Activated CD4-positive, CD25-positive, alpha-beta regulatory T cell treated with anti-CD3 and anti-CD28 coated beads, Interleukin-2, amount 50 U/mL, for 24 hours (primary cell): ENCODE results near the gene TLR9.
A peak's percentile ranks its signal among the peaks of the same experiment; 100 is the strongest.
"Not testable (repeated sequence)": the region's sequence is repeated elsewhere in the genome, so short reads cannot be mapped to it uniquely, and the experiment has no call there.

Source experiments
- ATAC-seq, 2 donors: fragments of 150-1000 bp; cut with Tn5 transposase; one replicate each; pipeline ENCODE4 v1.10.0; 2021; ENCODE audit warnings: mild to moderate bottlenecking in 1 of 2, moderate library complexity in 1 of 2

The TLR9 gene, protein sequence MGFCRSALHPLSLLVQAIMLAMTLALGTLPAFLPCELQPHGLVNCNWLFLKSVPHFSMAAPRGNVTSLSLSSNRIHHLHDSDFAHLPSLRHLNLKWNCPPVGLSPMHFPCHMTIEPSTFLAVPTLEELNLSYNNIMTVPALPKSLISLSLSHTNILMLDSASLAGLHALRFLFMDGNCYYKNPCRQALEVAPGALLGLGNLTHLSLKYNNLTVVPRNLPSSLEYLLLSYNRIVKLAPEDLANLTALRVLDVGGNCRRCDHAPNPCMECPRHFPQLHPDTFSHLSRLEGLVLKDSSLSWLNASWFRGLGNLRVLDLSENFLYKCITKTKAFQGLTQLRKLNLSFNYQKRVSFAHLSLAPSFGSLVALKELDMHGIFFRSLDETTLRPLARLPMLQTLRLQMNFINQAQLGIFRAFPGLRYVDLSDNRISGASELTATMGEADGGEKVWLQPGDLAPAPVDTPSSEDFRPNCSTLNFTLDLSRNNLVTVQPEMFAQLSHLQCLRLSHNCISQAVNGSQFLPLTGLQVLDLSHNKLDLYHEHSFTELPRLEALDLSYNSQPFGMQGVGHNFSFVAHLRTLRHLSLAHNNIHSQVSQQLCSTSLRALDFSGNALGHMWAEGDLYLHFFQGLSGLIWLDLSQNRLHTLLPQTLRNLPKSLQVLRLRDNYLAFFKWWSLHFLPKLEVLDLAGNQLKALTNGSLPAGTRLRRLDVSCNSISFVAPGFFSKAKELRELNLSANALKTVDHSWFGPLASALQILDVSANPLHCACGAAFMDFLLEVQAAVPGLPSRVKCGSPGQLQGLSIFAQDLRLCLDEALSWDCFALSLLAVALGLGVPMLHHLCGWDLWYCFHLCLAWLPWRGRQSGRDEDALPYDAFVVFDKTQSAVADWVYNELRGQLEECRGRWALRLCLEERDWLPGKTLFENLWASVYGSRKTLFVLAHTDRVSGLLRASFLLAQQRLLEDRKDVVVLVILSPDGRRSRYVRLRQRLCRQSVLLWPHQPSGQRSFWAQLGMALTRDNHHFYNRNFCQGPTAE

DNA sequence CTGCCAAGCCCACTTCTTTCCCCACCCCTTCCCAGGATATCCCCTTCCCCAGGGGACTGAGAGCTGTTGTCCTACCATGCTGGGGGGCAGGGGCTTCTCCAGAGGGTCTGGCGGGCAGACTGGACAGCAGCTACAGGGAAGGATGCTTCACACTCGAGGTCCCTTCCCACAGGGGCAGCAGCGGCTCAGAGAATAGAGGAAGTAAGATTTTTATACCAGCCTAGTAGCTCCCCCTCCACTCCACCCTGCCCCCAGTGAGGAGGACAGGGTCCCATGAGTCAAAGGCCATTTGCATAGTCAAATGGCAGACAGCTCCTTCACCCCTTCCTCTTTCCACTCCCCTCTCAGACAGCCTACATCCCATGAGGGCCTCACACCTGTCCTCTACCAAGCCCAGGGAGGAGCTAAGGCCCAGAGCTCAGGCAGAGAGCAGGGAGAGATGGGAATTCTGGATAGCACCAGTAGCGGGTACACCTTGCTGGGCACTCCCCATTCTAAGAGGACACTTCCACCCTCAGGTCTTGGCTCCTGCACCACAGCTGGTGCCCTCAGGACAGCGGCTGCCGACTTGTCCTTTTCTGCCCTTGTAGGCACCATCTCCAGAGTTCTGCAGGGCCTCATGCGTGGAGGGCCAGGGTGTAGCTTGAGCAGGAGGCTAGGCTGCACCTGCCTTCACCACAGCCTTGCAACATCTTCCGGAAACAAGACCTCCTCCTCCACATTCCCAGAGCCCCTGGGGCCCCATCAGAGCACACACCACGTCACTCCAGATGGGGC, at the start of gene TLR9:
TLR9 (minus strand) TSS at position 194 of the 777 bp plus-strand sequence; CDS start at position 78, 116 bp downstream.
- ATAC-seq = peak; percentile 54 to 60

DNA sequence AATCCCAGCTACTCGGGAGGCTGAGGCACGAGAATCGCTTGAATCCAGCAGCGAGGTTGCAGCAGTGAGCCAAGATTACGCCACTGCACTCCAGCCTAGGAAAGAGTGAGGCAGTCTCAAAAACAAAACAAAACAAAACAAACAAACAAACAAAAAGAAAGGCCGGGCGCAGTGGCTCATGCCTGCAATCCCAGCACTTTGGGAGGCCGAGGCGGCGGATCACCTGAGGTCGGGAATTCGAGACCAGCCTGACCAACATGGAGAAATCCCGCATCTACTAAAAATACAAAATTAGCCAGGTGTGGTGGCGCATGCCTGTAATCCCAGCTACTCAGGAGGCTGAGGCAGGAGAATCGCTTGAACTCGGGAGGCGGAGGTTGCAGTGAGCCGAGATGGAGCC, 49.3 kb upstream of the TLR9 start:
- ATAC-seq = not testable (repeated sequence)

DNA sequence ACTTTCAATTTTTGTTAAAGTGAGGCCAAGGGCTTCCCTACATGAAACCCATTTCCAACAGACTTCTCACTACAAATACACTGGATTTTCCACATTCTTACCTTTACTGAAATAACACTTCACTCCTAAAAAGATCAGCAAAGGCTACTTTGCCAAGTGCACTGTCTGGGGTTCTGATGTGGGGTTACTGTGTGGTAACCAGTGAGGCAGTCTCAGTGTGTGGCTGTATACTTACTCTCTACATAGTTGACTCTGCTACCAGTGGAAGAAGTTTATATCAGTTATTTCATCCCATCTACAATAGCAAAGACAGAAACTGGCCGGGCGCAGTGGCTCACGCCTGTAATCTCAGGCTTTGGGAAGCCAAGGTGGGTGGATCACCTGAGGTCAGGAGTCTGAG, 47.4 kb upstream of the TLR9 start:
- no peak for ATAC-seq

DNA sequence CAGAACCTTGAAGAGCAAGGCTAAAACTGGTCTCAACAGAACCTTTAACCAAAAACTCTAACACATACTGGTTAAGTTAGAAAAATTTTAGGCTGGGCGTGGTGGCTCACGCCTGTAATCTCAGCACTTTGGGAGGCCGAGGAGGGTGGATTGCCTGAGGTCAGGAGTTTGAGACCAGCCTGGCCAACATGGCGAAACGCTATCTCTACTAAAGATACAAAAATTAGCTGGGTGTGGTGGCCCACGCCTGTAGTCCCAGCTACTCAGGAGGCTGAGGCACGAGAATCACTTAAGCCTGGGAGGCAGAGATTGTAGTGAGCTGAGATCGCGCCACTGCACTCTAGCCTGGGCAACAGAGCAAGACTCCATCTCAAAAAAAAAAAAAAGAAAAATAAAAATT, 46.7 kb upstream of the TLR9 start:
- not testable (repeated sequence) for ATAC-seq

DNA sequence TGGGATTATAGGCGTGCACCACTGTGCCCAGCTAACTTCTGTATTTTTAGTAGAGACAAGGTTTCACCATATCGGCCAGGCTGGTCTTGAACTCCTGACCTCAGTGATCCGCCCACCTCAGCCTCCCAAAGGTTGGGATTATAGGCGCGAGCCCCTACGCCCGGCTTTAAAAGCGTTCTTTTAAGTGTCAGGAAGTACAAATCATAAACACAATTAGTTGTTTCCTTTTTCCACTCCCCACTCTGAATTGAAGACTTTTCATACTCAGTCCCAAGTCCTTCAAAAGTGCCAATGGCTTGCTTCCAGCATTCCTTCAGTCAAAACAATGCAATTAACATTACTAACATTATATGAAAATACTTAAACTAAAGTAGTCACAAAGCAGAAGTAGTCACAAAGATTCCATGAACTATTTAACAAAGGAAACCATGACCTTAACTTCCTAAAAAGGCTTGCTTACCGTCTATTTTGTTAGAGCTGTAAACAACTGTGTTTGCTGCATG, 44.9 kb upstream of the TLR9 start:
- ATAC-seq = no peak

DNA sequence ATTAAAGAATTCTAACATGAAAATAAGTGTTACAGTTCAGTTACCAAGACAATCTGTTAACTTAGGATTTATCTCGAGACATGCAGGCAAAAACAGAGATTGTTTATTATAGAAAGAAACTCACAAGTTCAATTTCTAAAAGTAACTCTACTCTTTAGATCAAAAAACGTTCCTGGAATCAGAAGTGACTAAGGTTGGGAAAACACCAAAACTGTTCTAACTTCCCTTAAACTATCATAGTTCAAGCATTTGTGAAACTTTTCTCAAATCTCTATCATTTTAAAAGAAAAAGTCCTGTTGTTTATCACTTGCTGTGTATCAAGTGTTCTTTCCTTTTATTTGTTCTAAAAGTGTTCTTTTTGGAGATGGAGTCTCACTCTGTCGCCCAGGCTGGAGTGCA, 44.3 kb upstream of the TLR9 start:
- ATAC-seq = peak; percentile 14 to 16

DNA sequence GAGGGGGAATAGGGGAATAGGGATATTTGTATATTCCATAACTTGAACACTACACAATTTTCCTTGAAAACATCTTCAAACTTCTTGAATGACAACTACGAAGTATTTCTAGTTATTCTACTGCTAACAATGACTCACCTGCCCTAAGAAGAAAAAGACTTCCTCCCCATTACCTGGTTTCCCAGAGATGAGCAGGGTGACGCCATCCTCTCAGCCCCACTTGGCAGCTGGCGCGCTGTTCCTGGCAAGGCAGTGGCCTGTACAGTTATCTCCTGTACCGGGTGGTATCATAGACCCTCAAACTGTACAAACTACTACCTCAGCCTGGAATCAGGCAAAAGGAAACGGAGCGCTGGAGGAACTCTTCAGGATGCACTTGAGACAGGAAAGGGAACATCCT, 42.6 kb upstream of the TLR9 start:
- ATAC-seq = peak; percentile 80 to 83

DNA sequence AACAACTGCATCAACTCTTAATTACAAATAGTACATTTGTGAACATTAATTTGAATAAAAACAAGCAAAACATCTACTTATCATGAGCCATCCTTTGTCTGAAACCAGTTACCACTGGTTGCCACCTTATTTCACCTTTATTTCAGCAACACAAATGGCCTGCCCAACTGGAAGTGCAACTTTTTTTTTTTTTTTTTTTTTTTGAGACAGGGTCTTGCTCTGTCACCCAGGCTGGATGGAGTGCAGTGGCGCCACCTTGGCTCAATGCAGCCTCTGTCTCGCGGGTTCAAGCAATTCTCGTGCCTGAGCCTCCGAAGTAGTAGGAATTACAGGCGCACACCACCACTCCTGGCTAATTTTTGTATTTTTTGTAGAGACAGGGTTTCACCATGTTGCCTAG, 39.9 kb upstream of the TLR9 start:
- ATAC-seq = no peak

DNA sequence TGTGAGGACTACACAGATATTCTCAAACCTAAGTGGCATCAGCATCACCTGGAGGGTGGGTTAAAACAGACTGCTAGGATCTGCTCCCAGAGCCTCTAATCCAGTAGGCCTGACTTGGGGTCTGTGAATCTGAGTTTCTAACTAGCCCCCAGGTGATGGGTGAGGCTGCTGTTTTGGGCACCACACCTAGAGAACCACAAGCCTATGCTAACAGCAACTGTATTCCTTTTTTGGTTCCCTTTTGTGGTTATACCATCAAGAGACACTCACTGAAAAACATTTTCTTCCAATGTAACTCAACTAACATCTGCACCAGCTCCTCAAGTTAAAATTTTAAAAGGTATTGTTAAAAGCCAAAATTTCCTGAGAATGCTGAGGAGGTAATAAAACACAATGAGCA, 37.0 kb upstream of the TLR9 start:
- ATAC-seq = no peak

DNA sequence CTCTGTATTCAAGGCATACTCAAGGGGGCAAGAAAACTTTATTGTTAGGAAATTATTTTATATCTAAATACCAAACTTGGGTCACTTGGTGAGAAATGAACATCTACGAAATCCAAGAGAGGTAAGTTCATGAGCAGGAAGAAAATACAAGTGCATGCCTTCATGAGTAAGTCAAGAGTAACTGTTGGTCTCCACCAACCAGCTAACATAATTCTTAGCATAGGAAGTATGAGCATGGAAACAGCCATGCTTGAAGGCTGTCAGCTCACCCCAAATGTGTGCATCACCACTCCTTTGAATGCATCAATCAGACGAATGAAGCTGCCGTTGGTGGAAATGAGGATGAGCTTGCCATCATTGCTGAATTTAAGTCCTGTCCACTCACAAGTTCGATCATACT, 34.0 kb upstream of the TLR9 start:
- ATAC-seq = peak in 1 of 2 donors; percentile 41

DNA sequence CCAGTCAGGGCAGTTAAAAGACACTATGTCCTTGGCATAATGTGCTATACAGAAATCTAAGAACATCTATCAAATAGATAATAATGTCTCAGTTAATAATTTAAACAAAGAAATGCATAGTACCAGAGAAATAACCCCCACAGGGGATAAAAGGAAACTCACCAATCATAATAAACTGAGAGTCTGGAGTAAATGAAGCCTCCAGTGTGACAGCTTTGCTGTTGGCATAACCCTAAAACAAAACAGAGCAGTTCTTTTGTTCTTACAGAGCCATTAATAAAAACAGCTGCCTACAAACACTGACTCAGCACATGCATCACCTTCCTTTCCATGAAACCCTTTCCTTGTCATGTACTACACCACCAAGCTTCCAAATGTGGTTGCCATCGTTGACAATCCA, 33.6 kb upstream of the TLR9 start:
- ATAC-seq = peak; percentile 51 to 66

DNA sequence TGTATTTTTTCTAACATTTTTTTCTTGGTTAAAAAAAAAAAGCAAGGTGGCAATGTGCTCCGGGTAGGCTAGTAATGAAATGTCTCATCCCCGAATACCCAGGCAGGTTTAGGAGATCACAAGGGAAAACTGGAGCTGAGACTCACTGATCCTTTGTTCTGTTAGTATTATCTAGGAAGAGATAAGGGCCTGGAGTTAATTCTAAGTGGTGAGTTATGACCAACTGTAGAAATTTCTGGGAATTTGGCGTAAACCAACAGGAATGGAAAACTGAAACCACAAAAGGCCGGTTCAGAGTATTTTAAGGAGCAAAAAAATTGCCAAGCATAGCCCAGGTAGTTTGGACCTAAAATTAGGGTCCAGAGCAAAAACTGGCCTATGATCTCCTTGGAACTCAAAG, 32.5 kb upstream of the TLR9 start:
- ATAC-seq = no peak

DNA sequence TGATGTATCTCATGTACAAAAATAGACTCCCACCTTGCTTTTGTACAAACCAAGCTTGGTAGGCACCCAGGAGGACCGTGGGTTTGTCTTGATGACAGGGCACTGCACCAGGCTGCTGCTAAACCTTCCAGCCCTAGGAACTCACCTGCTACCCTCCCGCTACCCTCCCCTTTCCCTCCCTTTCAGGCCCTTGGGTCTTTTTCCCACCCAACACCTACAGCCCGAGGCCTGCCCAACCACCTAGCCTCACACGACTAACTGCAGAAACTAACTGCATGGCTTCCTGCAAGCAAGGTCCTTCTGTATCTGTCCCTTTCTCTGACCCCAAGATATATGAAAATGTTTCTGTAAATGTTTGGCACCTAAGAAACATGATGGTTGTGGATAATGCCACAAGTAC, 31.2 kb upstream of the TLR9 start:
- ATAC-seq = no peak

DNA sequence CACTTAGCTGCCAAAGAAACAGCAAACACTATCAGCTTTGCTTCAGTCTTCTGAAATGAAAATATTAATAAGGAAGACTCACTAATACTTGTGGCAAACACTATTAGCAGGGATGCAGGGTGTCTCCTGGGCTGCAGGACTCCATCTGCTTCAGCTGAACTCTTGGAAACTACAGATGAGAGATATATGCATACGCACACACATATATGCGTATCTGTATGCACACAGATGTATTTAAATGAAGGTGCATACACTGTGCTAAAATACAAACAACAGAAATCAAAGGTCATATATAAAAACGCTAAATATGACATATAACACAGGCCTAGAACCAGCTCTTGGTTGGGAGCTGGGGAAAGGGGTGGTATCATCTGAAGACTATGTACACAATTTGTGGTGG, 30.7 kb upstream of the TLR9 start:
- no peak for ATAC-seq

DNA sequence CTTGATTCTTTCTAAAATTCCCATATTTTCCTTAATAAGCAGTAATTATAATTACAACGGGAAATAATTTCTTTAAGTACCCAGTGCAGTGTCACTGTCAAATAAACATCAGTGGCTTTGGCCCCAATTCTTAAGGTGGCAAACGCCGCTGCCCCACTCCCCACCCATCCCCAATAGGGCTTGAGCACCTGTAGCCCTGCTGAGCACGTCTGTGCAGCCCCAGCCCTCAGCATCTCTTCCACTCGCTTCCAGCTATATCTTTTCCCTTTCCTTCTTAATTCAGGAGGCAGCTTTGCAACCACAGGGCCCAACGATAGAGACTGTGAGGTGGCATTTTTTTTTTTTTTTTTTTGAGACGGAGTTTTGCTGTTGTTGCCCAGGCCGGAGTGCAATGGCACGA, 29.2 kb upstream of the TLR9 start:
- no peak for ATAC-seq

DNA sequence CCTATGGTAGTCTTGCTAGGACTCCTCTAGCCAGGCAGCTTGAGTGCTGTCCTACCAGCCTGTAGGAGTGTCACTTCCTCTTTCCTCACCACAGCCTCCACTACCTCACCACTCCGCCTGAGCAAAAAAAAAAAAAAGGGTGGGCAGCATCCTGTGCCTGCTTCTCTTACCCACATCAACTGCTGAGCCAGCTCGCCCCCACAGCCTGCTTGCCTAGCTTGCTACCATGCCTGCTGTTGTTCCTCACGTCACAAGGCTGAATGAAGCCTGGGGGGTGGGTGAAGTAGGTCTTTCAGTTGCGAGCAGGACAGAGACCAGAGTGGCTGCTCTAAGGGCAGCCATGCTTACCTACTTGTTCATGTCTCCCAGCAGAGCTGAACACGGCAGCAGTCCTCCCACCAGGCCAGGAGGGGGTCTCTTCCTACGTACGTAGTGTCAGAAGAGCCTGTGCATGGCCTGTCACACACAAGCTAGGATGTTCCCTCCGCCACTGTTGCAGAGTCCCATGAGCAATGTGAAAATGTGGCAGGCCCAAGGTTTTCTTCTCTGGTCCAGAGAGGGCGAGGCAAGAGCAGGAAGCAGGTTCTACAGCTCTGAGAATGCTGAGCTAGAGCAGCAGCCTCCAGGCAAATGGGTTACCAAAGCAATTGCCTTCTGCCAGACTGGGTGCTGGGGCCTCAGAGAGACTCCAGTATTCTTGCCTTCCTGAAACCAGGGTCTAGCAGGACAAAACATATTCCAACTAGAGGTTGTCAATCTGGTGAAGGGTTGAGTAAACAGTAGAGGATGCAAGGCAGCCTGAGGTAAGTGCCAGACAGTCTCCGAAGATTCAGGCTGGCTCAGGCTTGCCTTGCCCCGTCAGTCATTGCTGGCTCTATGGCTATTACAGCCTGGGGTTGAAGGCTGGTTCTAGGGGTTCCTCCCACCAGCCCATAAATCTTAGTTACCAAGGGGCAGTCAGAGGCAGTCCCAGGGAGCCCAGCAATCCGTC, 28.2 kb upstream of the TLR9 start:
- ATAC-seq = peak; percentile 96 to 97

DNA sequence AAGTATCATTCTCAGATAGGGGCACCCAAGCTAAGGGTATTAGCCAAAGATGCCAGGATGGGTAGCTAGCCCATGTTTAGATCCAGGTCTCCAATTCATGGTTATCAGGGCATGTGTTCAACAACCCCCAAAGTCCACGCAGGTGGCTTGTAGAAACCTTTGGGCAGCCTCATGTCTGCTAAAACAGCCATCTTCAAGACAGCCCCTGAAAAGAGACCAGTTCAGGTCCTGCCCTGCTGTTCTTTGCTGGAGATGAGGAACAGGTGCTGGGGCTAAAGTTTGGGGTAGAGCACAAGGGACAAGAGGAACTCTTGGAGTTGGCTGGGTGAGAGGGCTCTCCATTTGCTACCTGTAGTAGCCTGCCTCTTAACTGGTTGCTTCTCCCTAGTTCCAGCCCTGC, 24.7 kb upstream of the TLR9 start:
- no peak for ATAC-seq

DNA sequence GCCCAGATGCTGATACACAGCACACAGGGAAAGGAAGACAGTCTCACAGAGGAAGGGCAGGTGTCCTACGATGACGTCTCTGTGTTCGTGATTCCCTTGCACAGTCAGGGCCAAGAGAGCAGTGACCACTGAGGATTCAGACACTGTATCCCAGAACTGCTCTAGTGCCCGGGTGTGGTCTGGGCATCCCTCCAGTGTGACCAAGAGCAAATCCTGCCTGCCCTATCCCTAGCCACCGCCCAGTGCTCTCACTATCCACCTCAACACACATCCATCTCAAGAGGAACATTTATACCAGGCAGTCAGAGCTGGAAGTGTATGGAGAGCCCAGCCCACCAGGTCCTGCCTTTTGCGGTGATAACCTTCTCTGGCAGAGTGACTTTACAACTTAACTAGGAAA, 24.2 kb upstream of the TLR9 start:
- ATAC-seq = no peak

DNA sequence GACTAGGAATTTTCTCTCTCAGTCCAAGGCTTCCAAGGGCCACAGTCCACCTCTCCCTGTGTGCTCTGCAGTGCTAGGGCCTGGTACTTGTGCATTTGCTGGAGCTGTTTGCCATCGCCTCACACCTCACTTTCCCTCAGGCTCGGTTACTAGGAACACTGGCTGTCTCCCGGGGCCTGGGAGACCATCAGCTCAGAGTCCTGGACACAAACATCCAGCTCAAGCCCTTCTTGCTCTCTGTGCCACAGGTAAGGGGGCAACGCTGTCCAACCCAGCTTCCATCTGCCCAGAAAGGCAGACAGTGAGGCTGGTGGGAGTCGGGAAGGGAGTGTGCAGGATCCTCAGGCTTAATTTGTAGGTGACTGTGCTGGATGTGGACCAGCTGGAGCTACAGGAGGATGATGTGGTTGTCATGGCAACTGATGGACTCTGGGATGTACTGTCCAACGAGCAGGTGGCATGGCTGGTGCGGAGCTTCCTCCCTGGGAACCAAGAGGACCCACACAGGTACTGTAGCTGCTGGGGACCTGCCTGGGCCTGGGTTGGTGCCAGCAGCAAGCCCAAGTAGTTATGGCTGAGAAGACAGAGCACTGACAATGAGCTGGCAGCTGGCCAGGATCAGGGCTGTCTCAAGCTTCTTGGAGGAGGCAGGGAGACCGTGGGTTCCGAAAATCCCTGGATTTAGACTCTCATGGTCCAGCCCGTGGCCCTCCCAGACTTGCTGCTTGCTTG, 23.5 kb upstream of the TLR9 start:
- ATAC-seq = no peak

DNA sequence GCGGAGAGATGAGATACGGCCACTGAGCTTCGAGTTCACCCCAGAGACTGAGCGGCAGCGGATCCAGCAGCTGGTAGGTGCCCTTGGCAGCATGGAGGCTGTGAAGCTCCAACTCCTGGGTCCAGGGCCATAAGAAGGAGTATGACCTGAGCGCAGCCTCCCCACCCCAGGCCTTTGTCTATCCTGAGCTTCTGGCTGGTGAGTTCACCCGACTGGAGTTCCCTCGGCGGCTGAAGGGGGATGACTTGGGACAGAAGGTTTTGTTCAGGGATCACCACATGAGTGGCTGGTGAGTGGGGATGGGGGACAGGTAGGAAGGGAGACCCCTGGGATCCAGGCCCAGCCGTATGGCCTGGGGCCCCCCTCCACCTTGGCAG, 22.7 kb upstream of the TLR9 start:
- ATAC-seq = no peak
